Neural crest cell (in vitro differentiated cells): ENCODE results near the gene DOCK11. TPM values are rescaled to one million over a fixed set of nuclear protein-coding genes. Genes with fewer than 3 reads are reported as not detected.

Experiments
- DNase-seq: peaks from one replicate; pipeline ENCODE4 v3.0.0; 2021; ENCODE audit warnings: low read depth, mixed read lengths, low spot score
- H3K27ac Mint-ChIP-seq: one replicate; pipeline ENCODE4 v1.8.0; 2021; ENCODE audit warnings: mild to moderate bottlenecking, mixed read lengths; ENCODE audit not compliant: unreplicated experiment
- H3K27me3 Mint-ChIP-seq: 2 replicates; pipeline ENCODE4 v1.8.0; 2021; ENCODE audit warnings: low read depth, mild to moderate bottlenecking, mixed read lengths
- H3K36me3 Mint-ChIP-seq: 2 replicates; pipeline ENCODE4 v1.8.0; 2021; ENCODE audit warnings: low read depth, mild to moderate bottlenecking, mixed read lengths
- H3K4me1 Mint-ChIP-seq: 2 replicates; pipeline ENCODE4 v1.8.0; 2021; ENCODE audit warnings: mixed read lengths
- H3K4me3 Mint-ChIP-seq: one replicate; pipeline ENCODE4 v1.8.0; 2021; ENCODE audit warnings: mild to moderate bottlenecking, mixed read lengths
- H3K9me3 Mint-ChIP-seq: 2 replicates; pipeline ENCODE4 v1.8.0; 2021; ENCODE audit warnings: mixed read lengths
- CTCF ChIP-seq: fragments of 200-600 bp; sonication (generic); conservative IDR thresholded peaks from 2 replicates; pipeline ENCODE4 v1.5.0; 2021; ENCODE audit warnings: antibody characterized with exemption, mild to moderate bottlenecking
- total RNA-seq: library from RNA; stranded (reverse); gene quantifications from 2 replicates; pipeline ENCODE4 v1.2.1, GENCODE V29; 2021

Gene DOCK11
- total RNA-seq, 1 donor from 2014 or later = 14.6 TPM

DNA sequence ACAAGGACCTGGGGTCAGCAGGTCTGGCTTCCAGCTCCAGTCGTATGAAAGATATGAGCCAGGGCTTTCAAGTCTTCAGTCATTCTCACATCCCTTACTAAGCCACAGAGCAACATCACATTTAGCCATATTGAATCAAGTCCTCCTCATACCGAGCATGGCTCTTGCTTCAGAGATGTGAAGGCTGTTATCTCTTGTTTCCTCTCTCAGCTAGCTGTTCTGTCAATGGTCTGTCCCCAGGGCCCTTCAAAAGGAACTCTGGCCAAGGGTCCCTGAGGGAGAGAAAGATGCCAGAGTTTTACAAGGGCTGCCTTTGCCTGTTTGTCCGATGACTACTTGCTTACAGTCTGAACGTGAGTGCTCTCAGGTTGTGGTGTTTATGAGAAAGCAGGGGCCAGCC, 30.5 kb downstream of the DOCK11 start:
- Mint-ChIP-seq H3K9me3 (peaks cover 15% of the 10 kb centered on the region), H3K27me3 (no peaks in the 10 kb centered on the region), H3K4me1 (peaks cover 25% of the 10 kb centered on the region), H3K36me3 (peaks cover 11% of the 10 kb centered on the region), H3K4me3 (no peak overlapping the region), H3K27ac (no peak overlapping the region)
- no peak for DNase-seq
- no peak for TF ChIP-seq CTCF

- no peak overlapping the region for H3K4me3 Mint-ChIP-seq
- H3K36me3 Mint-ChIP-seq = peaks cover 11% of the 10 kb centered on the region
- TF ChIP-seq CTCF = no peak
- peaks cover 26% of the 10 kb centered on the region for H3K4me1 Mint-ChIP-seq
- DNase-seq = no peak
- H3K27ac Mint-ChIP-seq = peak overlapping the region; percentile 58
- no peaks in the 10 kb centered on the region for H3K27me3 Mint-ChIP-seq
- H3K9me3 Mint-ChIP-seq = peaks cover 15% of the 10 kb centered on the region
Measured at GRCh38 chrX:118528071-118528737, 32.6 kb downstream of the DOCK11 start.

DNA sequence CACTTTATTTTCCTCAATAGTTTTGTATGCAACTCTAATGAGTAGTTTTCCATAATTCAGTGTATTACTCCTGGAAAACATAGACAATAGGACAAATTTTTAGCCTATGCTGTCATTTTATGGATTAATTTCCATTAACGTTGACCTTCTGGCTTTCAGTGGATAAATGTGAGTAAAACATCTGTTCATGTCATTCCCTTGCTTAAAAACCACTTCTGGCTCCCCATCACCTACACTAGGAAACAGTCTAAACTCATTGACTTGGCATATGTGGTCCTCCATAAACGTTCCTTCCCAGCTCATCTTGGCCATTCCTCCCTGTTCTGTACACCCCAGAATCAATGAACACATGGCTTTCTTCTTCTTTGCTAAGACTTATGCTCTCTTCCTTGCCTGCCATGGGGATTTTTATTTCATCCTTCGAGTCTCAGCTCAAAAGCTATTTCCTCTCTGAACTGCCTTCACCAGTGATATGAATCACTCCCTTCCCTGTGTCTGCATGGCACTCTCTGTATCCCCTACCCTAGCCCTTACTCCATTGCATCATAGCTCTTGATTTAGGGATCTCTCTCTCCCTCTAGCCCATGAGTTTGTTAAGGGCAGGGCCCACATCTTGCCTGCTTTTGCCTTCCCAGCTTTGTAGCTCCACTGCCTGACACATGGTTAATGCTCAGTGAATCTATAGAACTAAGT, 34.8 kb downstream of the DOCK11 start:
- Mint-ChIP-seq H3K36me3 (peaks cover 11% of the 10 kb centered on the region), H3K27me3 (no peaks in the 10 kb centered on the region), H3K9me3 (peaks cover 13% of the 10 kb centered on the region), H3K4me3 (no peak overlapping the region), H3K27ac (peak overlapping the region; percentile 53), H3K4me1 (peaks cover 42% of the 10 kb centered on the region)
- no peak for TF ChIP-seq CTCF
- DNase-seq = no peak

GRCh38 chrX:118534716-118535493, 39.3 kb downstream of the DOCK11 start:
- H3K27ac Mint-ChIP-seq = no peak overlapping the region
- DNase-seq = no peak
- peaks cover 34% of the 10 kb centered on the region for H3K4me1 Mint-ChIP-seq
- no peaks in the 10 kb centered on the region for H3K27me3 Mint-ChIP-seq
- no peak for TF ChIP-seq CTCF
- H3K4me3 Mint-ChIP-seq = no peak overlapping the region
- H3K9me3 Mint-ChIP-seq = peaks cover 11% of the 10 kb centered on the region
- H3K36me3 Mint-ChIP-seq = peaks cover 11% of the 10 kb centered on the region

DNA sequence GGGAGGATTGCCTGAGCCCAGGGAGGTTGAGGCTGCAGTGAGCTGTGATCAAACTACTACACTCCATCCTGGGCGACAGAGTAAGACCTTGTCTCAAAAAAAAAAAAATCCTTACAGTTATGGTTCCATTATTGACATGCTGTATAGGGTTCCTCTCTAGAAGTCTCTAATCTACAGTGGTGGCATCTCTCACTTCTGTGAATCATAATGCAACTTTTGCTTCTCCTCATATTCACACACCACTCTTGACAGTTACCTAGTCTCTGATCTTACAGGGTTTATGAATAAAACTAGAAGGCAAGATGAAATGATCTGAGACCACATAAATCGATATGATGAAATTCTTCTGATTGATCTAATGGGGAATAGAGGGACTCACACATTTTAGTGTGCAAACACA, 40.6 kb downstream of the DOCK11 start:
- no peak for TF ChIP-seq CTCF
- peaks cover 2% of the 10 kb centered on the region for H3K9me3 Mint-ChIP-seq
- no peak for DNase-seq
- H3K27me3 Mint-ChIP-seq = no peaks in the 10 kb centered on the region
- H3K36me3 Mint-ChIP-seq = peaks cover 2% of the 10 kb centered on the region
- H3K27ac Mint-ChIP-seq = no peak overlapping the region
- peaks cover 27% of the 10 kb centered on the region for H3K4me1 Mint-ChIP-seq
- H3K4me3 Mint-ChIP-seq = no peak overlapping the region
